ENCODE measurements around the gene ETHE1.

The ETHE1 gene, protein sequence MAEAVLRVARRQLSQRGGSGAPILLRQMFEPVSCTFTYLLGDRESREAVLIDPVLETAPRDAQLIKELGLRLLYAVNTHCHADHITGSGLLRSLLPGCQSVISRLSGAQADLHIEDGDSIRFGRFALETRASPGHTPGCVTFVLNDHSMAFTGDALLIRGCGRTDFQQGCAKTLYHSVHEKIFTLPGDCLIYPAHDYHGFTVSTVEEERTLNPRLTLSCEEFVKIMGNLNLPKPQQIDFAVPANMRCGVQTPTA

DNA sequence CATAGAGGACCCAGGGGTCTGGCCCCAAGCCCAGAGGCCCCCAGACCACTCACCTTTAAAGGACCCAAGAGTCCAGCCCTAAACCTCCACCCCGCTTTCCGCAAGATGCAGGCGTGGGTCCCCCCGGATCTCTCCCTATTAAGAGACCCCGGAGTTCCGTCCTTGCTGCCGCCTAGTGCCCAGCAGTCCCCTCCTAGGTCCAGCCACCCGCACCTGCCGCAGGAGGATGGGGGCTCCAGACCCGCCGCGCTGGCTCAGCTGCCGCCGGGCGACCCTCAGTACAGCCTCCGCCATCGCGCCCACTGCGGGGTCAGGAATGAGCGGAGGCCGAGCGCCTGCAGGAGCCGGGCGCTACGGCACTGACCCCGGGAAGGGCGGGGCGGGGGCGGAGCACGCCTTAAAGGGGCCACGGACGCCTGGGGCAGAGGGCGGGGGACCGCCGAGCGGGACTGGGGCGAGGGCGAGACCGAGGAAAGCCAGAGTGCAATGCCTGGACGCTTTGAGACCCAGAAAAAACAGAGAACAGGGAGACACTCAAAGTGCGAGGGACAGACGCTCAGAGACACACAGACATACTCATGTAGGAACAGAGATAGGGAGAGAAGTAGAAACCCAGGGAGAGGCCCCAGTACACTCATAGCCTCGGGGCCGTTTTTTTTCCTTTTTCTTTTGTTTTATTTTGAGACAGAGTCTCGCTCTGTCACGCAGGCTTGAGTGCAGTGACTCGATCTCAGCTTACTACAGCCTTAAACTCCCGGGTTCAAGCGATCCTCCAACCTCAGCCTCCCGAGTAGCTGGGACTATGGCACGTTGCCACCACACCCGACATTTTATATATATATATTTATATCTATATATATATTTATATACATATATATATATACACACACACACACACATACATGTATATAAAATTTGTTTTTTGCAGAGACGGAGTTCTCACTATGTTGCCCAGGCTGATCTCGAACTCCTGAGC, at the start of gene ETHE1:
Gene ETHE1 (minus strand): TSS at position 318 of the 976 bp plus-strand sequence. CDS start 24 bp downstream, at position 294.
- peak in 1 of 2 donors; percentile 75 for DNase-seq (ENCODE audit: low read depth in 2 of 2)

DNA sequence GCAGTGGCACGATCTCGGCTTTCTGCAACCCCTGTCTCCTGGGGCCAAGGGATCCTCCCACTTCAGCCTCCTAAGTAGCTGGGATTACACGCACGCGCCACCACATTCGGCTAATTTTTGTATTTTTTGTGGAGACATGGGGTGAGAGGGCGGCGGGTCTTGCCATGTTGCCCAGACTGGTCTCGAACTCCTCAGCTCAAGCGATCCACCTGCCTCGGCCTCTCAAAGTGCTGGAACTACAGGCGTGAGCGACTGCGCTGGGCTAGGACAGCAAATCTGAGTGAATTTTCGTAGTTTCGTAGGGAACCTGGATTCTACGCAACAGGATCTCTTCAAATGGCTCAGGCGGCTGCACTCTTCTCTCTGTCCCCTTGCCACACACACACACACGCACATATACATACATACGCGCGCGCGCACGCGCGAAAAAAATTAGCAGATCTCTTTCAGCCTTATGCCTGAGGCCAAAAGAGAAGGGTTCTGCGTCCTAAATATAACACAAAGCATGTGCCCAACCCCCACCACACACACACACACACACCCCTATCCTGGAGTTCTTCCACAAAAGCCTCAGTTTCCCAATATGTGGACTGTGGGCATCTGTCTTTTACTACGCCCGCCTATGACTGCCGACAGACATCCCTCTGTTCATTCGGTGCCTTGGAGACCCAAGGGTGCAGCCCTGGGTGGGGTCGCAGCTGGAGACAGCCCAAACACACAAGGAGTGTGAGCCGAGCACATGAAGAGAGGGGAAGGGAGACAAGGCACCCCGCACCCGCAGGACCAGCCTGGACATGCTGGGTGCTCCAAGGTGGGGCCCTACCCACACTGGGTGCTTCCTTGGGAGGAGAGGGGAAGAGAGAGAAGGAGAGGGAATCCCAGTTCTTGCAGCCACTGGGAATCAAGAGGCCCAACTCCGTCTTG, 49.2 kb upstream of the ETHE1 start:
- no peak for DNase-seq (ENCODE audit: low read depth in 2 of 2)

DNA sequence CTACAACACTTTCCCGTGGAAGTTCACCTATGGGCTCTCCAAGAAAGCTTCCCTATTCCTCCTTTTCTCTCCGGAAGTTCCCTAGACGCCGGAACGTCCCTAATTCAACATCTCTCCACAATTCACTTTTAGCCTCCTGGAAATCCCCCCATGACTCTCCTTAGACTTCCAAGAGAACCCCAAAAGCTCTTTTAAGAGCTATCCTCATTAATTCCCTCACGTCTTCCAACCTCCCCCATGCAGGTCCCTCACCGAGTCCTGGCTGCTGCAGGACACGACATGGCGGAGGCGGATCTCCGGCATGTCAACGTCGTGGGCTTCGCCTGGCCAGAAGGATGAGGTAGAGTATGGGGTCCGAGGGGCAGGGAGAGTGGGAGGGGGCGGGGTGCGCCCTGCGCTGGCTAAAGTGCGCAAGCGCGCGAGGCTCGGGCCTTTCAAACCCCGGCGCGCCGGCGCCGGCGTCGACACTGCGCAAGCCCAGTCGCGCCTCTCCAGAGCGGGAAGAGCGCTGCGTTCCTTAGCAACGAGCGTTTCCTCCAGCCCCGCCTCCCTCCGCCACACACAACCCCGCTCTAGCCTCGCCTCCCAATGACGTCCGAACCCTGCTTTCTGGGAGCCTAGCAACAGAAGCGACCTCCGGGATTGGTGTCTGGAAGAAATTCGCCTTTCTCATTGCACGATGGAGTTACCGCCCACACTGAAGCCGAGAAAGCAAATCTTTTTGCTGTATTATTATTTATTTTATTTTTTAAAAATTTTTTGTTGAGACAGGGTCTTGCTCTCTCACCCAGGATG, 48.4 kb upstream of the ETHE1 start, which contains the start of the genes PINLYP and XRCC1:
Gene PINLYP (plus strand): TSS at position 646 of the 795 bp plus-strand sequence. CDS start 1,391 bp downstream, outside the sequence.
Gene XRCC1 (minus strand): TSS at position 372 of the 795 bp plus-strand sequence. CDS start 69 bp downstream, at position 303.
- peak; percentile 90 to 92 for DNase-seq (ENCODE audit: low read depth in 2 of 2)

DNA sequence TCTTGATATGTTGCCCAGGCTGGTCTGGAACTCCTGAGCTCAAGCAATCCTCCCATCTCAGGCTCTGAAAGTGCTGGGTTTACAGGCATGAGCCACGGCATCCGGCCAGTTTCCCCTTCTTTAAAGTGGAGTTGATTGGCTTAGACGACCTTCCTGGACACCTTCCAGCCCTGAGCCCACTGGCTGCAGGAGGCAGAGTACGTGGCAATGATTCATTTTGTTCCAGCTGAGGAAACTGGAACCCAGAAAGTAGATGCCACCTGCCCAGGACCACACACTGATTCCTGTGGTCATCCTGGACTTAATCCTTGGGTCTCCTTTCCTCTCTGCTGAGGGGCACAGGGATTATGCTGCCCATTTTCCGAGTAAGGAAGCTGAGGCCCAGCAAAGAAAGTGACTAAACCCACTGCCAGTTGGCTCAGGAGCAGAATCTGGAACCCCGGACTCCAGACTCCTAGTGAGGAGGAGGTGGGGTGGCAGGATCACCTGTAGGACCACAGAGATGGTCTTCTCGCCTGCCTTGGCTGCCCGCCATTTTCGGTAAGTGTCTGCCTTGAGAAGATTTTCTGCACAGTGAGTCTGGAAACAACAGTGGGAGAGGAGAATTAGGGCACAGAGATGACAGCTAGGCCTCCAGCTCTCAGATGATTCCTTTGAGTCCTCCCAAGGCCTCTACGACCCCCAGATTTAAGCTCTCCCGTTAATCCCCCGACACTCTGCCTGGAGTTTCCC, 47.6 kb upstream of the ETHE1 start:
- DNase-seq (ENCODE audit: low read depth in 2 of 2), result no peak

DNA sequence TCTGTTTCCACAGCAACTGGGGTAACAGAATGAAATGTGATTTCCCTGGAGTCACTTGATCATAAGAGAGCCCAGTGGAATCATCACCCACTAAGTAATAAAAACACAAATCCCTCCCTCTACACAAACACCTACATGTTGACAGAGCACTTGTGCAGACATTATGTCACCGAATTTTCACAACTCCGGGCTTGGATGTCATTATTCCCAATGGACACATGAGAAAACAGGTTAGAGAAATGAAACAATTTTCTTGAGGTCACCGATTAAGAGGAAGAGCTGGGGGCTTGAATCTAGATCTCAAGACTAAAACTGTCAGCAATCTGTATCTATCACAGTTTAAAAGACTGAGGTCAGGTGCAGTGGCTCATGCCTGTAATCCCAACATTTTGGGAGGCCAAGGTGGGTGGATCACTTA, 45.2 kb upstream of the ETHE1 start:
- no peak for DNase-seq (ENCODE audit: low read depth in 2 of 2)

DNA sequence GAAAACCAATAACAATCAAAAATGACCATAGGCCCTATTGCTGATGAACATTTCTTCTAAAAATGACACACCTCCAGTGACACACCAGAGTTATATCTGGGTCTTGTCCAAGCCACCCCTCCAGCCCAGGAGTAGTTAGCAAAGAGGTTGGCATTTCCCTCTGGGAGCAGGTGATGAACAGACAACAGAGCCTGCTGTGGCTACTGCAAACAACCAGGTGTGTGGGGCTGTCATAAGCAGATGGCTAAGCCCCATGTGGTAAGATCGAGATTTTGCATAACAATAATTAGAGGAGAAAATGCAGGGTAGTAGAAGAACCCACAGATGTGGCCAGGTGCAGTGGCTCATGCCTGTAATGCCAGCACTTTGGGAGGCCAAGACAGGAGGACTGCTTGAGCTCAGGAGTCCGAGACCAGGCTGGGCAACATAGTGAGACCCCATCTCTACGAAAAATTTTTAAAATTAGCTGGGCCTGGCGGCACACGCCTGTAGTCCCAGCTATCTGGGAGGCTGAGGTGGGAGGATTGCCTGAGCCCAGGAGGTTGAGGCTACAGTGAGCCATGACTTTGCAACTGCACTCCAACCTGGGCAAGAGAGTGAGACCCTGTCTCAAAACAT, 43.3 kb upstream of the ETHE1 start:
- no peak for DNase-seq (ENCODE audit: low read depth in 2 of 2)

DNA sequence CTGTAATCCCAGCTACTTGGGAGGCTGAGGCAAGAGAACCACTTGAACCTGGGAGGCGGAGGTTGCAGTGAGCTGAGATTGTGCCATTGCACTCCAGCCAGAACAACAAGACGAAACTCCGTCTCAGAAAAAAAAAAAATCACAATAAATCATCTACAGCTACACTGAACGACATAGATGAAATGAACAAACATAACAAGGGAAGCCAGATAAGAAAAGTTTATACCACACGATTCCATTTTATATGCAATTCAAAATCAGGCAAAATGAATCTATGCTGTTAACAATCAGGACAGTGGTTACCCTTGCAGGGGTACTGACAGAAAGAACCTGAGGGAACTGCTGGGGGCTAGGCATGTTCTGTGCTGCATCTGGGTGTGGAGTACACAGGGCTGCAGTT, 42.7 kb upstream of the ETHE1 start:
- DNase-seq (ENCODE audit: low read depth in 2 of 2), result no peak

DNA sequence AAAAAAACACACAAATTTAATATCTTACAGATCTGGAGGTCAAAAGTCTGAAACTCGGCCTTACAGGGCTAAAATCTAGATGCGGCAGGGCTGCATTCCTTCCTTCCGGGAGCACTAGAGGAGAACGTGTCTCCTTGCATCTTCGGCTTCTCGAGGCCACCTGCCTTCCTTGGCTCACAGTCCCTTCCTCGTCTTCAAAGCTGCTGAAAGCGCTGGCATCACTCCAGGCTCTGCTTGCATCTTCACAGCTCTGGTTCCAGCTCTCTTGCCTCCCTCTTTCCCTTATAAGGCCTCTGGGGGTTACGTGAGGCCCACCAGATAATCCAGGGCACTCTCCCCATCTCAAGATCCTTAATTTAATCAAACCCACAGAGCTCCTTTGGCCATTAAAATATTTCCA, 37.8 kb upstream of the ETHE1 start:
- no peak for DNase-seq (ENCODE audit: low read depth in 2 of 2)

DNA sequence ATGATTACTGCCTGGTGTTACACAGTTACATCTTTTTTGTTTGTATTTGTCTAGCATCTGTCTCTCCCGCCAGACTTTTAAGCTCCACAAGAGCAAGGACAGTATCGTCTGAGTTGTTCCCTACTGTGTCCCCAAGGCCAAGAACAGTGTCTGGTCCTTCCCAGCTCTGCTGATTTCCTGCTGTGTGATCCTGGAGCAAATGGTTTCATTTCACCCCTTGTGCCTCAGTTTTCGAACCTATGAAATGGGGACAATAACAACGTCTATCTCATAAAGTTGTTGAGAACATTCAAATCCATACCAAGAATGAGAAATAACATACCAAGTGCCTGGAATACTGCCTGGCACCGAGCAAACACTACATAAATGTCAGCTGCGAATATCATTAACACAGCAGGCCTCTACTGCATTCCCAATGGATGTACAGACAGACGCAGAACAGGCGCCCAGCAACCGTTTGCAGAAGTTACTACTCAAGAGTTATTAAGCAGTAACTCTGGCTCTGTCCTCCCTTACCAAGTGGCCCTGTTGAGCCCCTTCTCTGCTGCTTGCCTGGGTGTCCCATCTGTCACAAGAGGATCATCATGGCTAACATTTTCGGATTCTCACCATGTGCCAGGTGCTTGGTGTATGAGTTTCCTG, 36.9 kb upstream of the ETHE1 start:
- no peak for DNase-seq (ENCODE audit: low read depth in 2 of 2)

DNA sequence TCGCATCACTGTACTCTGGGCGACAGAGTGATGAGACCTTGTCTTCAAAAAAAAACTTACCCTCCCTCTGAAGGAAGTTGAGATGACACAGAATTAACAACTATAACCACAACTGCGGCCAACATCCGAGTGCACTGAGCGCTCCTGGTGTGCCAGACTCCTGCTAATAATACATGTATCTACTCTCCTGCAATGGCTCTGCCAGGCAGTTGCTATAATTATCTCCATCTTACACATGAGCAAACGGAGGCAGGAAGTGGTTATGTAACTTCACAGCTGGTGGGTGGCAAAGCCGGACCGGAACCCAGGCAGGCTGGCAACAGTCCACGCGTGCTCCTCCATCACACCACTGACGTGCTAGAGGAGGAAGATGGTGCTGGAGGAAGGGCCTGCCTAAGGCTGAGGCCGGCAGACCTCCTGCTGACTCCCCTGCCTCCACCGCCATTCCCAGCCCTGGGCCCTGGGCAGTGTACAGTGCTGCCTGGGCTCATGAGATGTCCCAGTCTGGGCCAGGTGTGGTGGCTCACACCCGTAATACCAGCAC, 35.8 kb upstream of the ETHE1 start:
- DNase-seq (ENCODE audit: low read depth in 2 of 2), result peak; percentile 37 to 46

DNA sequence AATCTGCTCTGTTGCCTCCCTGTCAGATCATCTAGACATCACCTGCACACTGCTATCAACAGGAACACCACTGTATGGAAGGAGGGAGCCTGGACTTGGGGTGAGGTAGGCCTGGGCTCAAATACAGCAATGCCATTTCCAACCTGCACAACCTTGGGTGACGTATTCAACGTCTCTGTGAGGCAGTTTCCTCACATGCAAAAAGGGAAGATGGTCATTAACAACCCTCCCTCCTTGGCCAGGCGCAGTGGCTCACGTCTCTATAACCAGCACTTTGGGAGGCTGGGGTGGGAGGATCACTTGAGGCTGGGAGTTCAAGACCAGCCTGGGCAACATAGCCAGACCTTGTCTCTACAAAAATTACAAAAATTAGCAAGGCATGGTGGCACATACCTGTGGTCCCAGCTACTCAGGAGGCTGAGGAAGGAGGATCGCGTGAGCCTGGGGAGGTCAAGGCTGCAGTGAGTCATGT, 35.3 kb upstream of the ETHE1 start:
- no peak for DNase-seq (ENCODE audit: low read depth in 2 of 2)

DNA sequence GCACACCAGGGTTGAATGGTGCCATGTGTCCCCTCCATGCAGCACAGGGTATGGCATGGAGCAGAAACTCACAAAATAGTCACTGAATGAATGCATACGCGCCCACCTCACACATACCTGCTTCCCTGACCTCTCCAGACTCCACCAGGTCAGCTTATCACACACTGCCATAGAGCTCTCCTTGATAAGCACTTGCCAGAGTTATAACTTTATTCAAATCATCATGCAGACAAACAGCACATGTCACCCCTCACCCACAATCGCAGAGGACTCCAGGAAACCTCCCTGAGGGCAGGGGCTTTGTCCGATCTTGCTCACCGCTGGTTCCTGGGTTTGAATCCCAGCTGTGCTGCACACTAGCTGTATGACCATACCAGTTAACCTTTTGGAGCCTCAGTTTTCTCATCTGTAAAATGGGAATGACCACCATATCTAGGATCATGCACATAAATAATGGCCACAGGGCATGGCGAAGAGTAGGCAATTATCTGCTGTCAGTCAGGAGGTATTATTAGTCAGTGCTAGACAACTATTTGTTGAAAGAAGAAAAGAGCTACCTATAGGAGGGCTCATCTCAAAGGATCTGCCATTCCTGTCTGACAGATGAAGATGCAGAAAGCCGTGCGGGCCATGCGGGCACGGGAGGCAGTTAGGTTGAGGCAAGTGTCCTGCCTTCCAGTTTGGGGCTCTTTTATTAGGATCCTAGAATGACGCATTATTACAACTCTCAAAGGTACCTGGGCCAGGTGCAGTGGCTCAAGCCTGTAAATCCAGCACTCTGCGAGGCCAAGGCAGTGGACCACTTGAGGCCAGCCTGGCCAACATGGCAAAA, 34.4 kb upstream of the ETHE1 start:
- no peak for DNase-seq (ENCODE audit: low read depth in 2 of 2)

DNA sequence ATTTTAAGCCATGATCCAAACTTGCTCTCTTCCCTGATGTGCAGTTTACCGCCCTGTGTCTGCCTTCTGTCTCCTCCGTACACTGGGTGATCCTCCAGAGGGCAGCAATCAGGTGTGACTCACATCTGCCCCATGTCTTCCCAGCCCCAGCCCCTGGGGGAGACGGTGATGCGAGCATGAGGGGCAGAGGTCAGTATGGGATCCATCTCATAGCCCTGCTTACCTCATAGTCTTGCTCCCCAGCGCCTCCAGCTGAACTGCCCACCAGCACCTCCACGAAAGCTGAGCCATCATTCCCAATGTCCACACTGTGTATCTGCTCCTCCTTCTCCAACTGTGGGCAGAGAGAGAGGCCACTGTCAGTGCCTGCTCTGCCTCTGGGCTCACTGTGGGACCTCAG, 33.7 kb upstream of the ETHE1 start:
- DNase-seq (ENCODE audit: low read depth in 2 of 2), result no peak

DNA sequence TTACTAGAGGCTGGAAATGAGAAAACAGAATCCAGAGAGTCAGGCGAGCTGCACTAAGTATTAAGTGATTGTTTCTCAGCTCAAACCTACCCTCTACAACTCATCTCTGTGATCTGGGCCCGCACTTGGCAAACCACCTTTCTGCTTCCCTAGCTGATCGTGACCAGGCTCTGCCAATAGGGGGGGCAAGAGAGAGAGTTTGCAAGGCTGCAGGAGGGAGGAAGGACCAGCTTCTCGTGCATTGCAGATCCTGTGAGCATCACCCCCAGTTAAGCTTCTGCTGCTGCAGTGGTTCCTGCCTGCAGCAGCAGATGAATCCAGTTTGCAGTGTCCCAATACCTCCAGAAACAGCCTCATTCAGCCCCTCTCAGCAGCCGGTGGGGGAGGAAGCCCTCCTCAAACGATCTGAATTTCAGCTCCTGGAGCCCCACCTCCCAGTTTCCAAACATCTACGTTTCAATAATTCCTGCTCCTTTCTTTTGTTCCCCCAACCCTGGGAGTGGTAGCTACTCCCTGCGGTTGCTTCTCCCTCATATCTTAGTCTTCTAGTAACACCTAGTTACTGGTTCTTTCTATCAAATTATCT, 28.3 kb upstream of the ETHE1 start:
- peak; percentile 64 to 81 for DNase-seq (ENCODE audit: low read depth in 2 of 2)

DNA sequence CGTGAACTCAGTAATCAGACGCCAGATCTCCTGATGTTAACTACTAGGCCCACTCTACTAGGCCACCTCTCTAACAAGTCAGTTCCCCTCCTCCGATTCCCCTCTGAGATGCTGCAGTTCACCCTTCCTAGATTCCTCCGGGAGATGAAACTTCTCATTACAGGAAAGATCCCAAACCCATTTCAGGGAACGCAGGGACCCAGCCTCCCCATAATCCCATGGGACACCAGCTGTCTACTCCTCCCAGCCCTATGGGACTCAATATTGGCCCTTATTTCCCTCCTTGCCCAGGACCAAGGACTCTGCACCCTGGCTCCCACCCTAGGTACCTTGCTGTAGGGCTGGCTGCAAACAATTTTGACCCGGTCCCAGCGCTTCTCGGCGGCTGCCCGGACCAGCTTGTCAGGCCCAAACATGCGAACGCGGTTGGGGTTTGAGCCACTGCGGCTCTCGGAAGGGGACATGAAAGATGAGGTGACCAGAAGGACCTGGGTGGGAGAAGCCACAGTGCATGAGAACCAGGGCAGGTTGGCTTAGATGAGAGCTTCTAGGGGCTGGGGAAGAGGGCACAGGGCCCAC, 27.4 kb upstream of the ETHE1 start:
- no peak for DNase-seq (ENCODE audit: low read depth in 2 of 2)

DNA sequence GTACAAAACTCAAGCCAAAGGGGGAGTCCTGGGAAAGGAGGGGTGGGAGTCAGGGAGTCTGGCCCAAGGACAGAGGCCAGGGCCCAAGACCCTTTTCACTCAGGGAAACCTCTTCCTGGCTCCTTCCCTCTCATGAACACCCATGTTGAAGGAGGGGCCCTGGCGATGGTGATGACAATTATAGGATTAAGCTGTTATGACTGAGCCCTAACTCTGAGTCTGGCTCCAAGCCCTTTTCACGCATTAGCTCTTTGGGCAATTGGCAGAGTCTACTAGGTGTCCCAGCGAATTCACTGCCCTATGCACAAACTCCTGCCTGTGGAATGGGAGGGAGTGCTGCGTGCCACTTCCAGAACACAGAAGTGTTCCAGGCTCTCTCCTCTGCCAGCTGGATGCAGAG, 26.7 kb upstream of the ETHE1 start:
- DNase-seq (ENCODE audit: low read depth in 2 of 2), result no peak

DNA sequence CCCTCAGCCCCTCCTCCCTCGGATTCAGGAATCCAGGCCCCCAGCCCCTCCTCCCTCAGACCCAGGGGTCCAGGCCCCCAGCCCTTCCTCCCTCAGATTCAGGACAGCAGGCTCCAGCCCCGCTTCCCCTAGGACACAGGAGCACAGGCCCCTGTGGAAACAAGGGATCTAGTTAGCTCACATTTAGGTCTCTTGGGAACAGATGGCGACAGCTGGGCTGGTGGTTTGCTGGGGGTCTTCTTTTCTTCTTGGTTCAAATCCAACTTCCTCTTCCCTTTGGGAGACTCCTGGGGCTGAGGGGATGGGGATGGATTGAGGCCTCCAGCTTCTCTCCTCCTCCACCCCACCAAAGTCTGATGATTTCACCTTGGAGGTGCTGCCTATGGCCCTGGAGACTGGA, 25.6 kb upstream of the ETHE1 start:
- no peak for DNase-seq (ENCODE audit: low read depth in 2 of 2)

Measured in stimulated activated CD4-positive, alpha-beta T cell treated with anti-CD3 and anti-CD28 coated beads, Interleukin-1b, Interleukin-23, amount 100 ng/mL, for 4 hours (primary cell).